ENCODE results near the gene SOD3. TPM values are rescaled to one million over a fixed set of nuclear protein-coding genes. Genes with fewer than 3 reads are reported as not detected.

The SOD3 gene
- total and polyA plus RNA-seq, 9 of the 15 experiments (the other 6 are each of a cell fraction or from before 2014, with no cell fraction given): 0.10 to 0.31 (median 0.24) TPM; not detected in 6

- POLR2A ChIA-PET: interaction anchor here (0.9 kb wide), 1 partner anchor 15 kb away, joined by 3 read pairs; no protein-coding TSS in a partner anchor
- no peak overlapping the region for H3K4me2 ChIP-seq (ENCODE audit: insufficient read depth, low read length)
Observed at GRCh38 chr4:24842356-24842755, 47.0 kb downstream of the SOD3 start.

More at GRCh38 chr4:24842356-24842755, 47.0 kb downstream of the SOD3 start:
- no peak overlapping the region for H2AFZ ChIP-seq (ENCODE audit: low read depth, low read length)
- H3K27ac ChIP-seq (ENCODE audit: extremely low read depth, low read depth, low read length): no peak overlapping the region
- no peaks in the 10 kb centered on the region for H4K20me1 ChIP-seq (replicated peaks; ENCODE audit: control insufficient read depth, insufficient read depth, low read length)
- DNase-seq (ENCODE audit: extremely low read depth in 1 of 4, low spot score in 3 of 4): no peak
- WGBS (ENCODE audit: insufficient coverage, low coverage, missing lambda C conversion rate): 0% methylated on average over 9 of the region's 9 CpGs
- no peaks in the 10 kb centered on the region for H3K4me1 ChIP-seq (replicated peaks in 1 of 2; ENCODE audit: control insufficient read depth in 2 of 2, insufficient read depth in 2 of 2, low read length in 2 of 2)
- no peaks in the 10 kb centered on the region for H3K9me3 ChIP-seq (replicated peaks; ENCODE audit: control insufficient read depth, insufficient read depth, low read depth, low read length)
- intact Hi-C loops (cut with micrococcal nuclease): no loop called here
- H3K27me3 ChIP-seq (ENCODE audit: control insufficient read depth in 2 of 2, insufficient read depth in 2 of 2, low read length in 2 of 2): peaks cover 5 to 37% of the 10 kb centered on the region in 2 experiments; a peak in 4 of 5 replicates
- no peak for ATAC-seq
- CTCF ChIA-PET (ENCODE audit: low intra/inter-chr PET ratio): no interaction called here
- in situ Hi-C loops (cut with MboI): no loop called here
- no peaks in the 10 kb centered on the region for H3K79me2 ChIP-seq (ENCODE audit: control insufficient read depth, insufficient read depth, low read length)
- H3K36me3 ChIP-seq (ENCODE audit: control insufficient read depth, insufficient read depth, low read length): no peaks in the 10 kb centered on the region
- TF ChIP-seq ZNF274 (IDR thresholded peaks at IDR 0.05; ENCODE audit: borderline replicate concordance, low read depth, low read length): no peak
- no peak for TF ChIP-seq ZNF253 (CRISPR knock-in tag; conservative IDR thresholded peaks at IDR 0.05)
- TF ChIP-seq, protein P1, sequence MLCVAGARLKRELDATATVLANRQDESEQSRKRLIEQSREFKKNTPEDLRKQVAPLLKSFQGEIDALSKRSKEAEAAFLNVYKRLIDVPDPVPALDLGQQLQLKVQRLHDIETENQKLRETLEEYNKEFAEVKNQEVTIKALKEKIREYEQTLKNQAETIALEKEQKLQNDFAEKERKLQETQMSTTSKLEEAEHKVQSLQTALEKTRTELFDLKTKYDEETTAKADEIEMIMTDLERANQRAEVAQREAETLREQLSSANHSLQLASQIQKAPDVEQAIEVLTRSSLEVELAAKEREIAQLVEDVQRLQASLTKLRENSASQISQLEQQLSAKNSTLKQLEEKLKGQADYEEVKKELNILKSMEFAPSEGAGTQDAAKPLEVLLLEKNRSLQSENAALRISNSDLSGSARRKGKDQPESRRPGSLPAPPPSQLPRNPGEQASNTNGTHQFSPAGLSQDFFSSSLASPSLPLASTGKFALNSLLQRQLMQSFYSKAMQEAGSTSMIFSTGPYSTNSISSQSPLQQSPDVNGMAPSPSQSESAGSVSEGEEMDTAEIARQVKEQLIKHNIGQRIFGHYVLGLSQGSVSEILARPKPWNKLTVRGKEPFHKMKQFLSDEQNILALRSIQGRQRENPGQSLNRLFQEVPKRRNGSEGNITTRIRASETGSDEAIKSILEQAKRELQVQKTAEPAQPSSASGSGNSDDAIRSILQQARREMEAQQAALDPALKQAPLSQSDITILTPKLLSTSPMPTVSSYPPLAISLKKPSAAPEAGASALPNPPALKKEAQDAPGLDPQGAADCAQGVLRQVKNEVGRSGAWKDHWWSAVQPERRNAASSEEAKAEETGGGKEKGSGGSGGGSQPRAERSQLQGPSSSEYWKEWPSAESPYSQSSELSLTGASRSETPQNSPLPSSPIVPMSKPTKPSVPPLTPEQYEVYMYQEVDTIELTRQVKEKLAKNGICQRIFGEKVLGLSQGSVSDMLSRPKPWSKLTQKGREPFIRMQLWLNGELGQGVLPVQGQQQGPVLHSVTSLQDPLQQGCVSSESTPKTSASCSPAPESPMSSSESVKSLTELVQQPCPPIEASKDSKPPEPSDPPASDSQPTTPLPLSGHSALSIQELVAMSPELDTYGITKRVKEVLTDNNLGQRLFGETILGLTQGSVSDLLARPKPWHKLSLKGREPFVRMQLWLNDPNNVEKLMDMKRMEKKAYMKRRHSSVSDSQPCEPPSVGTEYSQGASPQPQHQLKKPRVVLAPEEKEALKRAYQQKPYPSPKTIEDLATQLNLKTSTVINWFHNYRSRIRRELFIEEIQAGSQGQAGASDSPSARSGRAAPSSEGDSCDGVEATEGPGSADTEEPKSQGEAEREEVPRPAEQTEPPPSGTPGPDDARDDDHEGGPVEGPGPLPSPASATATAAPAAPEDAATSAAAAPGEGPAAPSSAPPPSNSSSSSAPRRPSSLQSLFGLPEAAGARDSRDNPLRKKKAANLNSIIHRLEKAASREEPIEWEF (CRISPR knock-in tag; IDR thresholded peaks at IDR 0.05): no peak
- no peak for TF ChIP-seq ZKSCAN1 (IDR thresholded peaks at IDR 0.05; ENCODE audit: low read depth, low read length)
- no peak for TF ChIP-seq BRD9 (IDR thresholded peaks at IDR 0.05; ENCODE audit: low read depth, partially characterized antibody)
- no peak for TF ChIP-seq ZNF589 (CRISPR knock-in tag; IDR thresholded peaks at IDR 0.05; ENCODE audit: low read depth)
- no peak for TF ChIP-seq EGR1 (conservative IDR thresholded peaks at IDR 0.05)
- no peak for TF ChIP-seq ZNF217 (CRISPR knock-in tag; IDR thresholded peaks at IDR 0.05)
- TF ChIP-seq CTBP1 (IDR thresholded peaks at IDR 0.05; ENCODE audit: borderline replicate concordance): no peak
- FAIRE-seq: no peak
- BruUV-seq (replicated peaks): no TSS peak
- H3K9ac ChIP-seq (ENCODE audit: insufficient read depth in 1 of 2, low read depth in 2 of 2, low read length in 2 of 2): no peak overlapping the region
- no peak overlapping the region for H3K4me3 ChIP-seq
- H3K9me1 ChIP-seq (ENCODE audit: control insufficient read depth, insufficient read depth, low read length): no peaks in the 10 kb centered on the region

All from K562 (cell line).